Trophoblast cell (in vitro differentiated cells and primary cell): ENCODE measurements around the gene RELA.

Experiments used
- DNase-seq, 2 donors: peaks; one replicate each; pipeline ENCODE4 v3.0.0-alpha.2; 2016
- H2AFZ ChIP-seq: 2 replicates; pipeline ENCODE4 v1.6.1; 2013; ENCODE audit warnings: low read length, moderate library complexity, mild to moderate bottlenecking; ENCODE audit not compliant: insufficient read depth, poor library complexity
- H2AK5ac ChIP-seq: 2 replicates; pipeline ENCODE4 v1.6.1; 2013; ENCODE audit warnings: mild to moderate bottlenecking, low read length
- H2BK120ac ChIP-seq: 2 replicates; pipeline ENCODE4 v1.6.1; 2013; ENCODE audit warnings: low read length, mild to moderate bottlenecking, moderate library complexity; ENCODE audit not compliant: insufficient read depth, poor library complexity
- H2BK12ac ChIP-seq: 2 replicates; pipeline ENCODE4 v1.6.1; 2013; ENCODE audit warnings: mild to moderate bottlenecking, low read length, moderate library complexity
- H2BK5ac ChIP-seq: 2 replicates; pipeline ENCODE4 v1.6.1; 2013; ENCODE audit warnings: low read length, low read depth, moderate library complexity, mild to moderate bottlenecking; ENCODE audit not compliant: poor library complexity
- H3K14ac ChIP-seq: 2 replicates; pipeline ENCODE4 v1.6.1; 2013; ENCODE audit warnings: mild to moderate bottlenecking, low read length
- H3K18ac ChIP-seq: 2 replicates; pipeline ENCODE4 v1.6.1; 2013; ENCODE audit warnings: mild to moderate bottlenecking, low read length
- H3K23ac ChIP-seq: 2 replicates; pipeline ENCODE4 v1.6.1; 2013; ENCODE audit warnings: low read length
- H3K27ac ChIP-seq: 2 replicates; pipeline ENCODE4 v1.5.1; 2013; ENCODE audit warnings: low read depth, mild to moderate bottlenecking, inconsistent platforms, low read length, moderate library complexity
- H3K27me3 ChIP-seq: 2 replicates; pipeline ENCODE4 v1.6.1; 2013; ENCODE audit warnings: inconsistent platforms, mild to moderate bottlenecking, low read length, moderate library complexity; ENCODE audit not compliant: insufficient read depth
- H3K36me3 ChIP-seq, 2 experiments: 1 replicate in 1 of 2; 2 replicates in 1 of 2; pipeline ENCODE4 v1.6.1; 2013; ENCODE audit warnings: low read length in 2 of 2, mild to moderate bottlenecking in 2 of 2, moderate library complexity in 1 of 2; ENCODE audit not compliant: insufficient read depth in 2 of 2, control insufficient read depth in 1 of 2
- H3K4ac ChIP-seq: 2 replicates; pipeline ENCODE4 v1.6.1; 2013; ENCODE audit warnings: low read depth, mild to moderate bottlenecking, low read length, moderate library complexity
- H3K4me1 ChIP-seq, 2 experiments: 1 replicate in 1 of 2; 2 replicates in 1 of 2; pipeline ENCODE4 v1.6.1; 2013; ENCODE audit warnings: low read length in 2 of 2, mild to moderate bottlenecking in 2 of 2, moderate library complexity in 1 of 2; ENCODE audit not compliant: insufficient read depth in 2 of 2, control insufficient read depth in 1 of 2
- H3K4me2 ChIP-seq: 2 replicates; pipeline ENCODE4 v1.6.1; 2013; ENCODE audit warnings: inconsistent platforms, mild to moderate bottlenecking, low read length, moderate library complexity
- H3K4me3 ChIP-seq: 2 replicates; pipeline ENCODE4 v1.5.1; 2013; ENCODE audit warnings: mild to moderate bottlenecking, low read depth, low read length, inconsistent platforms
- H3K79me1 ChIP-seq: one replicate; pipeline ENCODE4 v1.6.1; 2013; ENCODE audit warnings: low read length
- H3K79me2 ChIP-seq: 2 replicates; pipeline ENCODE4 v1.6.1; 2013; ENCODE audit warnings: low read length, mild to moderate bottlenecking; ENCODE audit not compliant: control insufficient read depth, insufficient read depth, poor library complexity
- H3K9ac ChIP-seq: 2 replicates; pipeline ENCODE4 v1.6.1; 2013; ENCODE audit warnings: mild to moderate bottlenecking, low read length
- H3K9me3 ChIP-seq: 2 replicates; pipeline ENCODE4 v1.6.1; 2013; ENCODE audit warnings: low read depth, mild to moderate bottlenecking, control low read depth, inconsistent platforms, low read length; ENCODE audit not compliant: insufficient read depth
- H4K12ac ChIP-seq: 2 replicates; pipeline ENCODE4 v1.6.1; 2013; ENCODE audit warnings: low read depth, mild to moderate bottlenecking, low read length, moderate library complexity
- H4K8ac ChIP-seq: 2 replicates; pipeline ENCODE4 v1.6.1; 2013; ENCODE audit warnings: low read depth, mild to moderate bottlenecking, low read length, moderate library complexity
- H4K91ac ChIP-seq: one replicate; pipeline ENCODE4 v1.6.1; 2013; ENCODE audit warnings: low read depth, mild to moderate bottlenecking, low read length, moderate library complexity
- WGBS: extraction: QIAGEN DNeasy Blood & Tissue Kit; methylation state at CpG from one replicate; pipeline ENCODE4 v1.1.7; 2013; ENCODE audit warnings: missing lambda C conversion rate; ENCODE audit not compliant: insufficient read length, insufficient coverage; ENCODE audit errors: extremely low coverage; 5-methylcytosine and 5-hydroxymethylcytosine counted together

Gene RELA

DNA sequence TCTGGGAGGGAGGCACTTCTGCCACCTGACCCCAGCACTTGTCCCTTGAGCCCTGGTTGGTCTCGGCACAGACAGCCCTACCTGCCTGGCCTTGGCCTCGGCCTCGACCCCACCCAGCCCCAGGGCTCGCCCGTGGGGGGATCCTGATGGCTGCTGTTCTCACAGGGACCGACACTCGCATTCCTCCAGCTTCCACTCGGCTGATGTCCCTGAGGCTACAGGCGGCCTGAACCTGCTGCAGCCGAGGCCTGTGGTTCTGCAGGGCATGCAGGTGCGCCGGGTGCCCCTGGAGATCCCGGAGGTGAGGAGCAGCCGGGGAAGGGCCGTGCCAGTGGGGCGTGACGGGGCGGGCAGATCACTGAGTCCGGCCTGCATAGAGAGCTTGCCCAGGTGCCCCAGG lies 42.0 kb downstream of the RELA start:
- no peak overlapping the region for H2AK5ac ChIP-seq
- H2BK5ac ChIP-seq: no peak overlapping the region
- no peak overlapping the region for H3K18ac ChIP-seq
- H4K12ac ChIP-seq: no peak overlapping the region
- no peak overlapping the region for H2AFZ ChIP-seq
- H3K79me2 ChIP-seq: peaks cover 12% of the 10 kb centered on the region
- peaks cover 6 to 9% of the 10 kb centered on the region in 2 experiments for H3K4me1 ChIP-seq
- peaks cover 5% of the 10 kb centered on the region for H3K79me1 ChIP-seq
- H3K27ac ChIP-seq: no peak overlapping the region
- no peaks in the 10 kb centered on the region for H3K9me3 ChIP-seq
- H3K23ac ChIP-seq: no peak overlapping the region
- H3K4me2 ChIP-seq: no peak overlapping the region
- no peak overlapping the region for H3K14ac ChIP-seq
- H3K4ac ChIP-seq: no peak overlapping the region
- no CpG with 5 or more reads among the region's 19 CpGs for WGBS
- DNase-seq: no peak
- H3K27me3 ChIP-seq: no peaks in the 10 kb centered on the region
- H4K91ac ChIP-seq: no peak overlapping the region
- H3K36me3 ChIP-seq: peaks cover 81 to 82% of the 10 kb centered on the region in 2 experiments
- no peak overlapping the region for H3K9ac ChIP-seq
- no peak overlapping the region for H2BK120ac ChIP-seq
- no peak overlapping the region for H3K4me3 ChIP-seq
- no peak overlapping the region for H4K8ac ChIP-seq
- no peak overlapping the region for H2BK12ac ChIP-seq

DNA sequence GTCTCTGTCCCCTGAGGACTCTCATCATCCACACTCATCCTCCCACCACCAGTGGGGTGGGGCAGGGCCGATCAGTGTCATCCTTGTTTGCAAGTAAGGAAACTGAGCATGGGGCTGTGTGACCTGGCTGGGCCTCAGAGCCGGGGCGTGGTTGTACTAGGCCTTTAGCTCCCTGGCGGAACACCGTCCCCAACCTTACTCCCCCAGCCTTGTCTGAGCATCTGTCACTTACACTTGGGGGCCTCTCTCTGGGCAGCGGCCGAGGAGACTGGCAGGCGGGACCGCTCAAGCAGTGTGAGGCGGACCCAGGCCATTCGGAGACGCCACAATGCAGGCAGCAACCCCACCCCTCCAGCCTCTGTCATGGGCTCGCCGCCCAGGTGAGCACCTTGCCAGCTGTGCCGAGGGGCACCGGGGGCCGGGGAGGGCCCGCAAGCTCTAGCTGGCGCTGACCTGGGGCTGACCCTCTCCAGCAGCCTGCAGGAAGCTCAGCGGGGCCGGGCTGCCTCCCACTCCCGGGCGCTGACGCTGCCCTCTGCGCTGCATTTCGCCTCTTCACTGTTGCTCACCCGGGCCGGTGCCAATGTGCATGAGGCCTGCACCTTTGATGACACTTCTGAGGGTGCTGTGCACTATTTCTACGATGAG lies 43.3 kb downstream of the RELA start:
- no peak overlapping the region for H3K4ac ChIP-seq
- no CpG with 5 or more reads among the region's 29 CpGs for WGBS
- H3K27me3 ChIP-seq: no peaks in the 10 kb centered on the region
- H3K14ac ChIP-seq: no peak overlapping the region
- H4K91ac ChIP-seq: no peak overlapping the region
- peak overlapping the region; percentile 16 for H3K4me3 ChIP-seq
- no peak overlapping the region for H3K9ac ChIP-seq
- H2AFZ ChIP-seq: no peak overlapping the region
- H3K23ac ChIP-seq: no peak overlapping the region
- H4K8ac ChIP-seq: no peak overlapping the region
- peaks cover 6 to 9% of the 10 kb centered on the region in 2 experiments for H3K4me1 ChIP-seq
- H3K27ac ChIP-seq: no peak overlapping the region
- H2BK120ac ChIP-seq: no peak overlapping the region
- H3K4me2 ChIP-seq: no peak overlapping the region
- H3K79me2 ChIP-seq: peaks cover 13% of the 10 kb centered on the region
- peaks cover 9% of the 10 kb centered on the region for H3K79me1 ChIP-seq
- H3K18ac ChIP-seq: no peak overlapping the region
- H2BK12ac ChIP-seq: no peak overlapping the region
- H2BK5ac ChIP-seq: no peak overlapping the region
- peaks cover 70% of the 10 kb centered on the region in 2 experiments for H3K36me3 ChIP-seq
- no peak for DNase-seq
- H3K9me3 ChIP-seq: no peaks in the 10 kb centered on the region
- no peak overlapping the region for H2AK5ac ChIP-seq
- H4K12ac ChIP-seq: no peak overlapping the region

DNA sequence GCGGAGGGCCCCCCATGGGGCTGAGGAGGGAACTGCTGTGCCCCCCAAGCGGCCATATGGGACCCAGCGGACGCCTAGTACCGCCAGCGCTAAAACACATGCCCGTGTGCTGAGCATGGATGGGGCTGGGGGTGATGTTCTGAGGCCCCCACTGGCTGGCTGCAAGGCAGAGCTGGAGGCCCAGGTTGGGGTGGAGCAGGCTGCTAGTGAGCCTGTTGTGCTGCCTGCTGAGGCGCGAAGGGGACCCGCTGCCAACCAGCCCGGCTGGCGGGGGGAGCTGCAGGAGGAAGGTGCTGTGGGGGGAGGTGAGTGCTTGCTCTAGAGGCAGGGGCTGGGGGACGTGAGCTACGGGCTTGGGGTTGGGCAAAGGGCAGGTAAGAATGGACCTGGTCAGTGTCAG lies 44.0 kb downstream of the RELA start:
- no CpG with 5 or more reads among the region's 14 CpGs for WGBS
- Histone ChIP-seq H3K9ac (no peak overlapping the region), H3K4me2 (no peak overlapping the region)

DNA sequence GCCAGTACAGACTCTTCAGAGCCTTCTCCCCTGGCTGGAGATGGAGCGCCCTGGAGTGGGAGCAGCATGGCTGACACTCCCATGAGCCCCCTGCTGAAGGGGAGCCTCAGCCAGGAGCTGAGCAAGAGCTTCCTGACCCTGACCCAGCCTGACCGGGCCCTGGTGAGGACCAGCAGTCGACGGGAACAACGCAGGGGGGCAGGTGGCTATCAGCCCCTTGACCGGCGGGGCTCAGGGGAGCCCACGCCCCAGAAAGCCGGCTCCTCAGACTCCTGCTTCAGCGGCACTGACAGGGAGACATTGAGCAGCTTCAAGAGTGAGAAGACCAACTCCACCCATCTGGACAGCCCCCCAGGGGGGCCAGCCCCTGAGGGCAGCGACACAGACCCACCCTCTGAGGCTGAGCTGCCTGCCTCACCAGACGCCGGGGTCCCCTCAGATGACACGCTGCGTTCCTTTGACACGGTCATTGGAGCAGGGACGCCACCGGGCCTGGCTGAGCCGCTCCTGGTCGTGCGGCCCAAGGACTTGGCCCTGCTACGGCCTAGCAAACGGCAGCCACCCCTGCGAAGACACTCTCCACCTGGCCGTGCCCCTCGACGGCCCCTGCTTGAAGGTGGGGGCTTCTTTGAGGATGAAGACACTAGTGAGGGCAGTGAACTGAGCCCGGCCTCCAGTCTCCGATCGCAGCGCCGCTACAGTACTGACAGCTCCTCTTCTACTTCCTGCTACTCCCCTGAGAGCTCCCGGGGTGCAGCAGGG lies 44.5 kb downstream of the RELA start:
- H3K4me2 ChIP-seq: no peak overlapping the region
- no peaks in the 10 kb centered on the region for H3K27me3 ChIP-seq
- peaks cover 21% of the 10 kb centered on the region for H3K79me2 ChIP-seq

More for the DNA sequence above, 44.0 kb downstream of the RELA start:
- Histone ChIP-seq H3K4ac (no peak overlapping the region), H4K12ac (no peak overlapping the region), H3K14ac (no peak overlapping the region), H3K27me3 (no peaks in the 10 kb centered on the region), H4K91ac (no peak overlapping the region), H3K4me1 (peaks cover 6 to 9% of the 10 kb centered on the region in 2 experiments), H3K36me3 (peaks cover 63 to 64% of the 10 kb centered on the region in 2 experiments), H3K18ac (no peak overlapping the region), H2BK12ac (no peak overlapping the region), H3K23ac (no peak overlapping the region), H2AK5ac (no peak overlapping the region), H3K4me3 (no peak overlapping the region), H3K9me3 (no peaks in the 10 kb centered on the region), H2BK5ac (no peak overlapping the region), H3K27ac (no peak overlapping the region), H2BK120ac (no peak overlapping the region), H4K8ac (no peak overlapping the region), H2AFZ (no peak overlapping the region), H3K79me2 (peaks cover 17% of the 10 kb centered on the region), H3K79me1 (peaks cover 14% of the 10 kb centered on the region)
- DNase-seq: no peak

More for the DNA sequence above, 44.5 kb downstream of the RELA start:
- peak overlapping the region; percentile 56 for H3K18ac ChIP-seq
- no peak overlapping the region for H3K4me3 ChIP-seq
- H3K23ac ChIP-seq: no peak overlapping the region
- H2BK5ac ChIP-seq: no peak overlapping the region
- no peak overlapping the region for H3K9ac ChIP-seq
- no peak for DNase-seq
- no peak overlapping the region for H2BK12ac ChIP-seq
- H3K9me3 ChIP-seq: no peaks in the 10 kb centered on the region
- H4K12ac ChIP-seq: no peak overlapping the region
- H4K91ac ChIP-seq: no peak overlapping the region
- H4K8ac ChIP-seq: no peak overlapping the region
- H3K27ac ChIP-seq: no peak overlapping the region
- H3K36me3 ChIP-seq: peaks cover 57 to 58% of the 10 kb centered on the region in 2 experiments
- WGBS: no CpG with 5 or more reads among the region's 33 CpGs
- H3K4me1 ChIP-seq: peaks cover 8 to 12% of the 10 kb centered on the region in 2 experiments
- H2BK120ac ChIP-seq: no peak overlapping the region
- no peak overlapping the region for H2AK5ac ChIP-seq
- no peak overlapping the region for H3K14ac ChIP-seq
- no peak overlapping the region for H2AFZ ChIP-seq
- H3K79me1 ChIP-seq: peaks cover 16% of the 10 kb centered on the region
- H3K4ac ChIP-seq: no peak overlapping the region
